ENCODE data around the gene SPAM1. TPM values are rescaled to one million over a fixed set of nuclear protein-coding genes. Genes with fewer than 3 reads are reported as not detected.
"Not testable (repeated sequence)": the region's sequence is repeated elsewhere in the genome, so short reads cannot be mapped to it uniquely, and the experiment has no call there.

Gene SPAM1
- not detected for total RNA-seq

- DNase-seq, result no peak
These were observed at the start of gene SPAM1 for GRCh38 chr7:123924941-123925340. TSS of gene SPAM1 (plus strand) at chr7:123925241. CDS start at chr7:123953571, 28,330 bp downstream.

- no peak for DNase-seq
These were observed 48.3 kb upstream of the SPAM1 start for GRCh38 chr7:123876557-123877256.

- no peak for DNase-seq
These were observed 45.4 kb upstream of the SPAM1 start for GRCh38 chr7:123879628-123880027.

GRCh38 chr7:123881300-123881699 is 43.7 kb upstream of the SPAM1 start:
- no peak for DNase-seq

GRCh38 chr7:123883154-123883553 is 41.9 kb upstream of the SPAM1 start:
- DNase-seq, result no peak

GRCh38 chr7:123888192-123888591 is 36.8 kb upstream of the SPAM1 start:
- DNase-seq, result no peak

GRCh38 chr7:123894753-123895152 is 30.3 kb upstream of the SPAM1 start:
- not testable (repeated sequence) for DNase-seq

- DNase-seq, result no peak
These were observed 23.9 kb upstream of the SPAM1 start for GRCh38 chr7:123901101-123901500.

GRCh38 chr7:123905714-123906113 is 19.3 kb upstream of the SPAM1 start:
- DNase-seq, result no peak

GRCh38 chr7:123916240-123916724 is 8.8 kb upstream of the SPAM1 start:
- DNase-seq, result no peak

- DNase-seq, result no peak
These were observed 7.2 kb upstream of the SPAM1 start for GRCh38 chr7:123917878-123918277.

- DNase-seq, result no peak
These were observed 6.7 kb upstream of the SPAM1 start for GRCh38 chr7:123918309-123918708.

GRCh38 chr7:123923599-123923998 is 1.4 kb upstream of the SPAM1 start:
- no peak for DNase-seq

GRCh38 chr7:123929107-123929506 is 4.1 kb downstream of the SPAM1 start:
- no peak for DNase-seq

GRCh38 chr7:123929655-123930054 is 4.6 kb downstream of the SPAM1 start:
- DNase-seq, result no peak

GRCh38 chr7:123935436-123936381 is 10.7 kb downstream of the SPAM1 start:
- no peak for DNase-seq

GRCh38 chr7:123936388-123936787 is 11.3 kb downstream of the SPAM1 start:
- DNase-seq, result no peak

- DNase-seq, result no peak
These were observed 14.7 kb downstream of the SPAM1 start for GRCh38 chr7:123939784-123940183.

- DNase-seq, result no peak
These were observed 16.5 kb downstream of the SPAM1 start for GRCh38 chr7:123941391-123942180.

- DNase-seq, result no peak
These were observed 19.4 kb downstream of the SPAM1 start for GRCh38 chr7:123944395-123944794.

GRCh38 chr7:123945938-123946337 is 20.9 kb downstream of the SPAM1 start:
- DNase-seq, result no peak

- no peak for DNase-seq
These were observed 23.1 kb downstream of the SPAM1 start for GRCh38 chr7:123948136-123948535.

Data from occipital lobe (tissue), 2 donors.